HG02798 (cell line): ENCODE measurements around the gene ZNF789.
A peak's percentile ranks its signal among the peaks of the same experiment; 100 is the strongest.

Source experiments
- ATAC-seq: cut with Tn5 transposase; IDR thresholded peaks from one replicate; pipeline ENCODE4 v1.9.1; 2021; ENCODE audit warnings: mild to moderate bottlenecking; ENCODE audit not compliant: unreplicated experiment, poor library complexity

Gene ZNF789

GRCh38 chr7:99457050-99457649 is 15.5 kb upstream of the ZNF789 start:
- no peak for ATAC-seq

GRCh38 chr7:99457650-99458493 is 14.8 kb upstream of the ZNF789 start:
- ATAC-seq, result no peak

- ATAC-seq, result no peak
Measured at GRCh38 chr7:99459087-99459486, 13.6 kb upstream of the ZNF789 start.

GRCh38 chr7:99460651-99461050 is 12.0 kb upstream of the ZNF789 start:
- ATAC-seq, result no peak

- ATAC-seq, result no peak
Measured at GRCh38 chr7:99461221-99461620, 11.5 kb upstream of the ZNF789 start.

- ATAC-seq, result peak; percentile 3
Measured at GRCh38 chr7:99465421-99465768, 7.3 kb upstream of the ZNF789 start.

- no peak for ATAC-seq
Measured at GRCh38 chr7:99468336-99468918, 4.3 kb upstream of the ZNF789 start.

GRCh38 chr7:99469381-99470065 is 3.2 kb upstream of the ZNF789 start:
- no peak for ATAC-seq

GRCh38 chr7:99473315-99473596 is 566 bp downstream of the ZNF789 start:
- ATAC-seq, result no peak

GRCh38 chr7:99476107-99476506 is 3.4 kb downstream of the ZNF789 start:
- no peak for ATAC-seq

- ATAC-seq, result no peak
Measured at GRCh38 chr7:99478464-99479440, 6.1 kb downstream of the ZNF789 start.

GRCh38 chr7:99485094-99485493 is 12.4 kb downstream of the ZNF789 start:
- no peak for ATAC-seq

- ATAC-seq, result no peak
Measured at GRCh38 chr7:99489235-99489634, 16.5 kb downstream of the ZNF789 start.

GRCh38 chr7:99490878-99491277 is 18.2 kb downstream of the ZNF789 start:
- ATAC-seq, result no peak

- ATAC-seq, result no peak
Measured at GRCh38 chr7:99493823-99494222, 21.1 kb downstream of the ZNF789 start.

GRCh38 chr7:99497766-99498545 is 25.3 kb downstream of the ZNF789 start:
- no peak for ATAC-seq

GRCh38 chr7:99498546-99498944 is 25.9 kb downstream of the ZNF789 start:
- ATAC-seq, result no peak

- ATAC-seq, result no peak
Measured at GRCh38 chr7:99499371-99499720, 26.7 kb downstream of the ZNF789 start.
